NT2/D1 (cell line): ENCODE results near the gene EEFSEC.

Experiments used
- YY1 ChIP-seq: IDR thresholded peaks from 2 replicates; pipeline ENCODE4 v1.6.1; 2011; ENCODE audit not compliant: insufficient read length, insufficient read depth
- ZNF274 ChIP-seq: IDR thresholded peaks from 2 replicates; pipeline ENCODE4 v1.6.1; 2011; ENCODE audit warnings: mild to moderate bottlenecking, low read depth, low read length

- TF ChIP-seq ZNF274 (no peak), YY1 (no peak)
These were observed 227.4 kb downstream of the EEFSEC start for GRCh38 chr3:128380719-128381118.
